Muscle of leg (tissue), 11 donors: ENCODE data around the gene COL7A1. TPM values are rescaled to one million over a fixed set of nuclear protein-coding genes. Genes with fewer than 3 reads are reported as not detected.
A peak's percentile ranks its signal among the peaks of the same experiment; 100 is the strongest.

Source experiments
- DNase-seq: peaks from one replicate; pipeline ENCODE4 v3.0.0; 2013
- H3K27ac ChIP-seq: one replicate; pipeline ENCODE4 v1.5.1; 2013; ENCODE audit warnings: mild to moderate bottlenecking, low read length, control low read depth
- H3K27me3 ChIP-seq: one replicate; pipeline ENCODE4 v1.6.1; 2013; ENCODE audit warnings: low read length; ENCODE audit not compliant: control insufficient read depth, insufficient read depth
- H3K36me3 ChIP-seq: one replicate; pipeline ENCODE4 v1.6.1; 2013; ENCODE audit warnings: low read length; ENCODE audit not compliant: control insufficient read depth, insufficient read depth
- H3K4me1 ChIP-seq: one replicate; pipeline ENCODE4 v1.6.1; 2013; ENCODE audit warnings: low read length; ENCODE audit not compliant: control insufficient read depth, insufficient read depth
- H3K4me3 ChIP-seq: one replicate; pipeline ENCODE4 v1.5.1; 2013; ENCODE audit warnings: low read length, control low read depth
- H3K9me3 ChIP-seq: replicated peaks from 2 replicates; pipeline ENCODE4 v1.6.1; 2013; ENCODE audit warnings: low read depth, low read length; ENCODE audit not compliant: control insufficient read depth
- WGBS: methylation state at CpG from one replicate; pipeline ENCODE4 v1.1.5; 2013; ENCODE audit warnings: missing lambda C conversion rate; ENCODE audit not compliant: insufficient coverage; 5-methylcytosine and 5-hydroxymethylcytosine counted together
- polyA plus RNA-seq, 8 donors: library from polyadenylated mRNA; unstranded; fragments of 120-200 nt; gene quantifications; one replicate each; pipeline versions ENCODE4 v1.2.1 to v1.2.3, GENCODE V29; 2013; ENCODE audit warnings: inconsistent platforms in 1 of 8, low replicate concordance in 1 of 8; ENCODE audit not compliant: insufficient read length in 8 of 8, insufficient read depth in 1 of 8
- total RNA-seq: library from RNA; stranded (reverse); fragments of 120-200 nt; gene quantifications from one replicate; pipeline ENCODE4 v1.2.4, GENCODE V29; 2013

The COL7A1 gene
- total and polyA plus RNA-seq, 9 donors, result 3.1 to 37.0 (median 7.6) TPM

DNA sequence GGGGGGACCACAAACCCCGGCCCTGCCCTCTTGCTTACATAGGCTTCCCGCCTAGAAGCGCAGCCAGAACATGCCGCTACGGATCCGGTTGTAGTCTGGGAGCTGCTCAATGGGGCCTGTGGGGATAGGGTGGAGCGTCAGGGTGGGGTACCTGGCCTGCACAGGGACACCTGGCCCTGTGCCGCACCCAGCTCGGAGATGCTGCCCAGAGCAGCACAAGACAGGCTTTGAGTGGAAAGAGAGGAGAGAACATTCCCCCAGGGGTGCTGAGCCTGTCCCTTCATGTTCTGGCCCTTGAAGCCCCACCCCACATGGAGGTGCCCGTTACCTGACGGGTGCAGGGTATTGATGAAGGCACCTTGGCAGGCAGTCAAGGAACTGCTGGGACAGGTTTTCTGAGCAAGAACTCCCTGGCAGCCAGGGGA lies 4.0 kb upstream of the COL7A1 start:
- WGBS, result 55% methylated on average over 11 of the region's 11 CpGs

DNA sequence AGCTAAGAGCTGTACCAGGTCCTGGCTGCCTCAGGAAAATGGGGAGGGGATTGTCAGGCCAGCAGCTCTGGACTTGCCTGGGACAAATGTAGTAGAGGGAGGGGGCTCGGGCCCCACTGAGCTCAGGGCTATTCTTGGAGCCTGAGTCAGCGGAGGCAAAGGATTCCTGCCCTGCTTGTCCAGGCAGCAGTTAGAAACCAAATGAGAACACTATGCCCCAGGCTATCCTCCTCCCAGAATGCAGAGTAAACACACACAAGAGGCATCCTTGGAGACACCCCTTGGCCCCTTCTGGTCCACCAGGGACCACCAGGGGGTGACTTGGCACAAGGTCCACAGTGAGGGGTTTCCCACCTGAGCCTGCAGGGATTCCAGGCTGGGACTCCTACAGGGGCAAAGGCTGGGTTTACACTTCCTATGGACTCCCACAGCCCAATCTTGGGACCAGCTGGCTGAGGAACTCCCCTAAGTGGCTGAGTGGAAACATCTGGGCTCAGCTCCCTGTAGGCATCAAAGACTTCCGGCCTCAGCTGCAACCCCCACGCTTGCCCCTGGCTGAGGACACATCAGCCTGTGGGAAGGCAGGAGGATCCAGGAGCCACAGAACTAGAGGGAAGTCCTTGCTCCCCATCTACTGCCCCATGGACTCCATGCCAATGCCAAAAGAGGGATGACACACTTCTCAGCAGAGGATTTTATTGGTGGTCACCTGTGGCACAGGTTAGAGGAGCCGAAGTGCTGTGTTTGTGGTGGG lies 3.4 kb upstream of the COL7A1 start:
- 52% methylated on average over 3 of the region's 5 CpGs for WGBS

More for the DNA sequence above, 4.0 kb upstream of the COL7A1 start:
- no peak for DNase-seq
- peaks cover 18% of the 10 kb centered on the region for H3K27me3 ChIP-seq
- peak overlapping the region; percentile 88 for H3K27ac ChIP-seq
- H3K4me3 ChIP-seq, result no peak overlapping the region
- H3K36me3 ChIP-seq, result peaks cover 69% of the 10 kb centered on the region
- peaks cover 45% of the 10 kb centered on the region for H3K4me1 ChIP-seq
- no peaks in the 10 kb centered on the region for H3K9me3 ChIP-seq

DNA sequence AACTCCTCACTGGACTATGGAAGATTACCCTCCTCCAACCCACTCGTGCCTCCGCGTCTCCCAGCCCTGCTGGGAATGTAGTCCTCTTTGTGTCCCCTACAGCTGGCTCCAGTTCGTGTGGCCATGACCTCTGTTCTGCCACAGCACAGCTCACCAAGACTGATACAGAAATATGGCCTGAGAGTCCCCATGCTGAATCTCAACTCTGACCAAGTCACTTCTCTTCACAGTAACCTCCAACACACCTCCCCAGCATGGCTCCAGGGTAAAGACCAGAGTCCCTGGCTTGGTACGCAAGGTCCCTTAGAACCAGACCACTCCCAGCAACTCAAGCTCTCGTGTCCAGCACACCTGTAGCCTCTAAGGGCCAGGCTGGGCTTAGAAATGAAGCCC lies 2.3 kb upstream of the COL7A1 start:
- Histone ChIP-seq H3K27me3 (peaks cover 30% of the 10 kb centered on the region), H3K36me3 (peaks cover 53% of the 10 kb centered on the region), H3K4me1 (peaks cover 45% of the 10 kb centered on the region), H3K4me3 (no peak overlapping the region), H3K27ac (peak overlapping the region; percentile 88), H3K9me3 (no peaks in the 10 kb centered on the region)
- no peak for DNase-seq
- WGBS, result 73% methylated on average over 6 of the region's 6 CpGs

More for the DNA sequence above, 3.4 kb upstream of the COL7A1 start:
- H3K27ac ChIP-seq, result peak overlapping the region; percentile 88
- H3K4me3 ChIP-seq, result no peak overlapping the region
- peak; percentile 76 for DNase-seq
- peaks cover 45% of the 10 kb centered on the region for H3K4me1 ChIP-seq
- H3K36me3 ChIP-seq, result peaks cover 63% of the 10 kb centered on the region
- H3K27me3 ChIP-seq, result peaks cover 24% of the 10 kb centered on the region
- H3K9me3 ChIP-seq, result no peaks in the 10 kb centered on the region

DNA sequence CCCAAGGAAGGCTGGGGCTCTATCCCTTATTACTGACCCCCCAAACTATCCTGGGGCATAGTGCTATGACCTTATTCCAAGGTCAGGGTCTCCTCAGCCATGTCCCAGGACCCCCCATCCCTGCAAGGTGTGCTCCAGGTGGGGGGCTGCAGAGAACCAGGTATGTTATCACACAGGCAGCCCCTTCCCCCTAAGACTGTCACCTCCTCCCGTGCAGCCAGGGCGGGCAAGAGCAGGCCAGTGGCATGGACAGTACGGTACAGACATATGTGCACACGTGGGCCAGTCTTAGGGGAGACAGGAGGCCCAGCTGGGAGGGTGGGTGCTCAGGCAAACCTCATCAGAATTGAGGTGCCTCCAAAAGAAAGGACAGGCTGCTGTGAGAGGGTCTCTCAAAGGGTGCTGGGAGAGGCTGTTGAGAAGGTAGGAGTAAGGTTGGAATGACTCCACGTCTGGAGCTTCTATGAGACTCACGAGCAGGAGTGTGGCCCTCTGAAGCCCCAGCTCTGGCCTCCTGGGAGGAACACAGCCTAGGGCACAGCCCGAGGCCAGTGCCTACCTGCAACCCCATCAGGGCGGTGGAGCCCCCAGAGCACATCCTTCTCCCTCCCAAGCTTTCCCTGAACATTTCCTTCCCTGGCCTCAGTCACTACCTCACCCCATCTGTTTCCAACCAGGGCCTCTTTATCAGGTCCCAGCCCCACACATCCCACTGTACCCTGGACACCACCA lies 1.7 kb upstream of the COL7A1 start:
- Histone ChIP-seq H3K4me3 (no peak overlapping the region), H3K9me3 (no peaks in the 10 kb centered on the region), H3K27me3 (peaks cover 30% of the 10 kb centered on the region), H3K4me1 (peaks cover 45% of the 10 kb centered on the region), H3K27ac (peak overlapping the region; percentile 3), H3K36me3 (peaks cover 49% of the 10 kb centered on the region)
- DNase-seq, result no peak
- WGBS, result 71% methylated on average over 7 of the region's 8 CpGs

DNA sequence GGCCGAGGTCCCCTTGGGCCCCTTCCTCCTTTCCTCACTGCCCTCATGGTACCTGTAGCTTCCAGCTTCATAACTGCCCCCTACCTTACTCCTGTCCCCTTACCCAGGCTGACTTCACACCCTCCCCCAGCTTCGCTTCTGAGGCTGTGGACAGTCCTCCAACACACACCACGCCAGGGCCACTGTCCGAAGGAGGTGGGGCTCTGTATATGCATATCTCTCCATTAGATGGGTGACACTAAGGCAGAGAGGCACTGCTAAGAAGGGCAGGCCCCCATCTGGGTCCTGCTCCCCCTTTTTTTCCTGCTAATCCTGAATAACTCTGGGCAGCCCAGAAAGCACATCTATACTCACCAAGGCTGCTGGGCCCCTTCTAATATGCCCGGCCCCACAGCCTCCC lies 1.0 kb upstream of the COL7A1 start:
- 53% methylated on average over 4 of the region's 5 CpGs for WGBS
- no peak overlapping the region for H3K4me3 ChIP-seq
- peaks cover 45% of the 10 kb centered on the region for H3K4me1 ChIP-seq
- H3K27ac ChIP-seq, result no peak overlapping the region
- DNase-seq, result no peak
- H3K27me3 ChIP-seq, result peaks cover 30% of the 10 kb centered on the region
- no peaks in the 10 kb centered on the region for H3K9me3 ChIP-seq
- H3K36me3 ChIP-seq, result peaks cover 42% of the 10 kb centered on the region

DNA sequence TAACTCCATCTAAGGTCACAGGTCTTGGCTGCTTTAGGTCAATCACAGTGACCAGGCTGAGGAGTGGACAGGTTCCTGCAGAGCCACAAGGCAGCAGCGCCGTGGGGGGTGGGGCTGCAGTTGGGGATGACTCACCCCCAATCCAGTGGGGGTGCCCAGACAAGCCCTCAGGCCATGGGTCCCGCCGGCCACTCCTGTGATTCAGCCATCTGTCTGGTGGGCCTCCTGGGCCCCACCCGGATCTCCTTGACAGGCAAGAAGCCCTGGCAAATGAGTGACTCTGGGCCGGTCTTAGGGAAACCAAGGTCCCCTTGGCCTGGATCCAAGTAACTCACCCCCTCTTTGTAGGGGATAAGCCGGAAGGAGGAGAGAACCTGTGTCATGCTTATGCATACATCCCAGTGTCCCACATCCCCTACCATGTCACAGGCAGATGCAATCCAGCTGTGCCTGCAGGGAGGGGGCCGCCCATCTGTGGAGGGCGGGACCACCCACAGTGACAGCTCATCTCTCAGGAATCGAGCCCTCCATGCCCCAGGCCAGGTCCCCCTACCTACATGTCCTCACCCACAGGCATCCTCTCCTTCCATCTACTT lies 495 bp upstream of the COL7A1 start:
- H3K27me3 ChIP-seq, result peaks cover 30% of the 10 kb centered on the region
- no peak overlapping the region for H3K27ac ChIP-seq
- no peak overlapping the region for H3K4me3 ChIP-seq
- WGBS, result 18% methylated on average over 7 of the region's 10 CpGs
- peaks cover 37% of the 10 kb centered on the region for H3K36me3 ChIP-seq
- H3K9me3 ChIP-seq, result no peaks in the 10 kb centered on the region
- peak; percentile 35 for DNase-seq
- peaks cover 45% of the 10 kb centered on the region for H3K4me1 ChIP-seq

DNA sequence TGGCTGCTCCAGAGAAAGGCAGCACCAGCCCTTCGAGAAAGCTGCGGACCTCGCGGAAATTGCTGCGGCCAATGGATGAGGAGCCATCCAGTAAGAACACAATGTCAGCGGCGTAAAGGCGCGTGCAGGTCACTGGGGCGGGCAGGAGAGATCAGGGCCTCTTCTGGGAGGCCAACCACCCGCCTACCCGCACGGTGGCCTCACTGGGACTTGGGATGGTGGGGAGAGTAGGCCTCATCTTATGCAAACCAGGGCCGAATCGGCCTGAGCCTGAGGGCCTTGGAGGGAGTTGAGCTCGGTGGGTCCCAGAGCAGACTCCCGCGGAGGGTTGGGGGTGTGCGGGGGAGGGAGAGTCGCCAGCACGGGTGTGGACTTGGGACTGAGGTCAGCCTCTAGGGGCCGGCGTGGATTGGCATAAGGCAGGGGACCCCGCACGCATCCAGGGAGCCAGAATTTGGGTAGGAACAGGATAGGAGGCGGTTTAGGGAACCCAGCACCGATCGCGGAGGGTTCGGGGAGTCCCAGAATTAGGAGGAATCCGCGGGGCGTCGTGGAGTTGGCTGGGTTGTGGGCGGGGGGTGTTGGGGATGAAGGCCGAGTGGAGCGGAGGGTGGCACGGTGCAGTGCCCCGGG lies 596 bp downstream of the COL7A1 start:
- H3K36me3 ChIP-seq, result peaks cover 26% of the 10 kb centered on the region
- no peaks in the 10 kb centered on the region for H3K9me3 ChIP-seq
- H3K4me3 ChIP-seq, result peak overlapping the region; percentile 30
- DNase-seq, result no peak
- WGBS, result 25% methylated on average over 39 of the region's 39 CpGs
- H3K27ac ChIP-seq, result no peak overlapping the region
- peaks cover 35% of the 10 kb centered on the region for H3K27me3 ChIP-seq
- H3K4me1 ChIP-seq, result peaks cover 43% of the 10 kb centered on the region

DNA sequence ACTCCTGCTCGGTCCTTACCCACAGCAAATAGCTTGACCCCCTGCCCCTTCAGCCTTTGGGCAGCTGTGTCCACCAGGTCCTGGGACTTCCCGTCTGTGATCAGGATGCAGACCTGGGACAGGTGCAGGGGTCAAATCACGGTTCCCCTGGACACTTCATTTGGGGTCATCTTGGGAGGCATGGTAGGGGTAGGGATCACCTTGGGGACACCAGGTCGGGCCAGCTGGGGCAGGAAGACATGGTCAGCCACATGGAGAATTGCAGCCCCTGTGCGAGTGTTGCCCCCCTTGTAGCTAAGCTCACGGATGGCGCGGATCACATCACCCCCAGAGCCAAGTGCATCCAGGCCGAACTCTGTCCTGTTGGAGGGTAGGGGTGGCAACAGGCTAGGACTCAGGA lies 1.8 kb downstream of the COL7A1 start:
- 83% methylated on average over 5 of the region's 9 CpGs for WGBS
- H3K27ac ChIP-seq, result no peak overlapping the region
- H3K9me3 ChIP-seq, result no peaks in the 10 kb centered on the region
- peaks cover 31% of the 10 kb centered on the region for H3K4me1 ChIP-seq
- H3K27me3 ChIP-seq, result peaks cover 38% of the 10 kb centered on the region
- peaks cover 14% of the 10 kb centered on the region for H3K36me3 ChIP-seq
- no peak for DNase-seq
- H3K4me3 ChIP-seq, result no peak overlapping the region

DNA sequence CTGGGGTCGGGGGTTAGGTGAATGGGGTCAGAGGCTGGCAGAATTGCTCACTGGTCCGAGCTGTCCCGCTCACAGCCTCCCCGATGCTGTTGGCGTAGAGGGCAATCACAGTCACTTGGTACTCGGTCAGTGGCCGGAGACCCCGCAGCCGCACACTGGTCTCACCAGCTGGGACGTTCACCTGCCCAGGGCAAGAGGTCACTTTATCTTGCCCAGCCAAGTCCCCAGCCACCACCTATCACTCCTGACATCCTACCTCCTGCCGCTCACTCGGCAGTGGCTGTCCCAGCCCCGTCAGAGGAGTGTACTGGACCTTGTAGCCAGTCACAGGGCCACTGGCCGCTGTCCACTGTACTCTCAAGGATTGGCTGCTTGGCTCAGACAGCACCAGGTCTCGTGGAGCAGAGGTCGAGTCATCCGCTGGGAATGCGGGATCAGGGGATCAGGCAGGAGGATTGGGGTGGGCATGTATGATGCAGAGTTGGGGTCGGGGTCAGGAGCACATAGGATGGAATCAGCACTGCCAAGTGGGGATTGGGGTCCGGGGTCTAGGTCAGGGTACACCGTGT lies 2.5 kb downstream of the COL7A1 start:
- Histone ChIP-seq H3K27me3 (peaks cover 38% of the 10 kb centered on the region), H3K27ac (no peak overlapping the region), H3K4me3 (no peak overlapping the region), H3K9me3 (no peaks in the 10 kb centered on the region), H3K36me3 (peaks cover 6% of the 10 kb centered on the region), H3K4me1 (peaks cover 24% of the 10 kb centered on the region)
- 88% methylated on average over 20 of the region's 21 CpGs for WGBS
- DNase-seq, result no peak
